Measurements from ENCODE around the gene WWTR1. TPM values are rescaled to one million over a fixed set of nuclear protein-coding genes. Genes with fewer than 3 reads are reported as not detected.

WWTR1 gene
- total RNA-seq, 1 experiment from 2014 or later = 73.5 TPM

GRCh38 chr3:149667576-149667975, 9.8 kb upstream of the WWTR1 start:
- Histone ChIP-seq H3K9me2 (ENCODE audit: insufficient read depth) (no peaks in the 10 kb centered on the region), H3K4me1 (replicated peaks; ENCODE audit: insufficient read depth) (peaks cover 7% of the 10 kb centered on the region; the same call in 1 of the 2 replicates), H3F3A (ENCODE audit: insufficient read depth, low read depth) (no peaks in the 10 kb centered on the region), H3K9me3 (ENCODE audit: insufficient read depth, low read depth) (no peaks in the 10 kb centered on the region), H3K27me3 (ENCODE audit: insufficient read depth, low read depth) (no peaks in the 10 kb centered on the region), H3K27ac (no peak overlapping the region), H4K20me1 (ENCODE audit: insufficient read depth) (no peaks in the 10 kb centered on the region), H3K4me2 (no peak overlapping the region), H2AFZ (no peak overlapping the region), H3K36me3 (ENCODE audit: low read depth) (no peaks in the 10 kb centered on the region), H3K79me2 (ENCODE audit: low read depth) (no peaks in the 10 kb centered on the region), H3K4me3 (no peak overlapping the region)
- POLR2A ChIA-PET (ENCODE audit: unreplicated experiment) = no interaction called here
- no peak for DNase-seq
- intact Hi-C loops (cut with micrococcal nuclease; ENCODE audit: unreplicated experiment) = no loop called here
- CTCF ChIA-PET = interaction anchor here (0.6 kb wide), 1 partner anchor 142 kb away, joined by 3 read pairs; no protein-coding TSS in a partner anchor
- BruUV-seq (replicated peaks) = no TSS peak
- TF ChIP-seq EZH2 (IDR thresholded peaks at IDR 0.05; ENCODE audit: low read depth) (no peak), CTCF (conservative IDR thresholded peaks at IDR 0.05) (no peak)

GRCh38 chr3:149663966-149664365, 6.1 kb upstream of the WWTR1 start:
- DNase-seq = peak in 1 of 2 experiments; percentile 14
- Histone ChIP-seq H3K9me3 (ENCODE audit: insufficient read depth, low read depth) (no peaks in the 10 kb centered on the region), H3K36me3 (ENCODE audit: low read depth) (no peaks in the 10 kb centered on the region), H3K79me2 (ENCODE audit: low read depth) (peaks cover 12% of the 10 kb centered on the region; the same call in 1 of the 2 replicates), H3K4me2 (no peak overlapping the region), H2AFZ (no peak overlapping the region), H3F3A (ENCODE audit: insufficient read depth, low read depth) (peaks cover 3% of the 10 kb centered on the region; the same call in 1 of the 2 replicates), H4K20me1 (ENCODE audit: insufficient read depth) (no peaks in the 10 kb centered on the region), H3K4me1 (replicated peaks; ENCODE audit: insufficient read depth) (peaks cover 29% of the 10 kb centered on the region), H3K9me2 (ENCODE audit: insufficient read depth) (no peaks in the 10 kb centered on the region), H3K27ac (no peak overlapping the region), H3K4me3 (no peak overlapping the region), H3K27me3 (ENCODE audit: insufficient read depth, low read depth) (no peaks in the 10 kb centered on the region)
- ChIA-PET CTCF (no interaction called here), POLR2A (ENCODE audit: unreplicated experiment) (no interaction called here)
- no TSS peak for BruUV-seq (replicated peaks)
- intact Hi-C loops (cut with micrococcal nuclease; ENCODE audit: unreplicated experiment) = no loop called here
- TF ChIP-seq EZH2 (IDR thresholded peaks at IDR 0.05; ENCODE audit: low read depth) = no peak
- no peak for TF ChIP-seq CTCF (conservative IDR thresholded peaks at IDR 0.05)

- no peak for TF ChIP-seq EZH2 (IDR thresholded peaks at IDR 0.05; ENCODE audit: low read depth)
- TF ChIP-seq CTCF (conservative IDR thresholded peaks at IDR 0.05) = no peak
- Histone ChIP-seq H3K4me3 (no peak overlapping the region), H4K20me1 (ENCODE audit: insufficient read depth) (no peaks in the 10 kb centered on the region), H3K27me3 (ENCODE audit: insufficient read depth, low read depth) (no peaks in the 10 kb centered on the region), H3F3A (ENCODE audit: insufficient read depth, low read depth) (peaks cover 12% of the 10 kb centered on the region; the same call in 1 of the 2 replicates), H3K9me3 (ENCODE audit: insufficient read depth, low read depth) (no peaks in the 10 kb centered on the region), H2AFZ (no peak overlapping the region), H3K4me2 (no peak overlapping the region), H3K79me2 (ENCODE audit: low read depth) (peaks cover 21% of the 10 kb centered on the region), H3K4me1 (replicated peaks; ENCODE audit: insufficient read depth) (peaks cover 30% of the 10 kb centered on the region), H3K36me3 (ENCODE audit: low read depth) (no peaks in the 10 kb centered on the region), H3K27ac (no peak overlapping the region), H3K9me2 (ENCODE audit: insufficient read depth) (no peaks in the 10 kb centered on the region)
- no TSS peak for BruUV-seq (replicated peaks)
- intact Hi-C loops (cut with micrococcal nuclease; ENCODE audit: unreplicated experiment) = no loop called here
- DNase-seq = no peak
- ChIA-PET CTCF (interaction anchor here (0.5 to 0.6 kb wide), 3 partner anchors 59 to 434 kb away, joined by 3 to 11 read pairs (median 4); no protein-coding TSS in a partner anchor), POLR2A (ENCODE audit: unreplicated experiment) (interaction anchor here (0.7 kb wide), 2 partner anchors 11 to 184 kb away, joined by 3 to 4 read pairs; no protein-coding TSS in a partner anchor)
Observed at GRCh38 chr3:149662240-149662887, 4.5 kb upstream of the WWTR1 start.
